ENCODE results near the gene DDX25.

The DDX25 gene

DNA sequence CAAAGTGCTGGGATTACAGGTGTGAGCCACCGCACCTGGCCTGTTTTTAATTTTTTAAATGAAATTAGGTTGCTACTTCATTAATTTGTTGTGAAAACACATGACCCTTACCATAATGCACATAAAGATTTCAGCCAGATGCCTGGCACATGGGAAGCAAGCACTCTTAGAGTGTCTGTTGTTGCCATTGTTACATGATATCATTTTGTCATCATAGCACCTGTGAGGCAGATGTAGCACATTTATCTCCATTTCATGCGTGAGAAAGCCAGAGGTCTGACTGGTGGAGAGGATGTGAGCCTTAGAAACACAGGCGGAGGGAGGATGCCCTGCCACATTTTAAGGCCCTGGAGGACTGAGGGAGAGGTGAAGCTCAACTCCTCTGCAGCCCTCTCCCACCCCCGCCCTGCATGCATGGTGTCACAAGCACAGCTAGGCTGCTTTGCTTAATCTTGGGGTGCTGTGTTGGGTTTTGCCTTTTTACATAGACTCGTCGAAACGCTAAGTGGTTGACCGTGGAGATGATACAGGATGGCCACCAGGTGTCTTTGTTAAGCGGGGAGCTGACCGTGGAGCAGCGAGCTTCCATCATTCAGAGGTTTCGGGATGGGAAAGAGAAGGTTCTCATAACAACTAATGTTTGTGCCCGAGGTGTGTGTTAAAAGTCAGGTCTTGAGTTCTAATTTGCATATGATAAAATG, 14.0 kb downstream of the DDX25 start:
- H3K9me3 Mint-ChIP-seq, result no peaks in the 10 kb centered on the region
- ATAC-seq (replicated peaks) (no peak), DNase-seq (no peak)
- peaks cover 0 to 1% of the 10 kb centered on the region in 2 donors for H3K4me1 Mint-ChIP-seq (ENCODE audit: low read depth in 2 of 2)
- H3K4me3 Mint-ChIP-seq, result no peak overlapping the region
- H3K27ac Mint-ChIP-seq, result no peak overlapping the region
- no peaks in the 10 kb centered on the region for H3K36me3 Mint-ChIP-seq (ENCODE audit: insufficient read depth)
- H3K27me3 Mint-ChIP-seq, result peaks cover 47 to 49% of the 10 kb centered on the region in 2 donors

- Mint-ChIP-seq H3K4me1 (ENCODE audit: low read depth in 2 of 2) (peaks cover 0 to 1% of the 10 kb centered on the region in 2 donors), H3K4me3 (no peak overlapping the region), H3K9me3 (no peaks in the 10 kb centered on the region), H3K27me3 (peaks cover 41 to 63% of the 10 kb centered on the region in 2 donors), H3K36me3 (ENCODE audit: insufficient read depth) (no peaks in the 10 kb centered on the region), H3K27ac (no peak overlapping the region)
- DNase-seq (no peak), ATAC-seq (replicated peaks) (no peak)
Observed at GRCh38 chr11:125921042-125921441, 16.7 kb downstream of the DDX25 start.

- Mint-ChIP-seq H3K27me3 (peaks cover 52 to 63% of the 10 kb centered on the region in 2 donors), H3K4me1 (ENCODE audit: low read depth in 2 of 2) (peaks cover 0 to 1% of the 10 kb centered on the region in 2 donors), H3K4me3 (no peak overlapping the region), H3K9me3 (no peaks in the 10 kb centered on the region), H3K36me3 (ENCODE audit: insufficient read depth) (no peaks in the 10 kb centered on the region), H3K27ac (no peak overlapping the region)
- DNase-seq (no peak), ATAC-seq (replicated peaks) (no peak)
Observed at GRCh38 chr11:125922156-125922555, 17.8 kb downstream of the DDX25 start.

DNA sequence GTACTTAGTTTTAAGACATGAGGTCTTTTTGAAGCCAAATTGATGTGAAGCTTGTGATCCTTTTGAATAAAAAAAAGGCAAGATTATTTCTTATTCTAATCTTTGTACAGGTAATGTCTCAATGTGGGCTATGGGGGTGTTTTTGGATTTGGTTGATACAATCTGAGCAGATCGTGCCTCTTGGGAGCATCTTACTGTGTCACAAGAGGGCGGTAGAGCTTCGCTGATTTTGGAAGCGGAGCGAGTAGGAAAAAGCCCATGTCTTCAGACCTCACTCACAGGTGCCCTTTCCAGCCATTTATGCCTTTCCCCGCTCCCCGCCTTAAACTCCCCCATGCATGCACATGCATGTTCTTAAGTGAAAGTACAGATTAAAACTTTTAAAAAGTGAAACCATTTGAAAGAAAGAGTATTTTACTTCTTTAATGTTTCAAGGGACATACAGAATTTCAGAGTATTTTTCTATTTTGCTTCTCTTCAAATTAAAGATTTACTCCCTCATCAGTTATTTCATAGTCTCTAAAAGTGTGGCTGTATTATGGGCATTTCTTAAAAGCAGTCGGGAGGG, 18.8 kb downstream of the DDX25 start:
- no peaks in the 10 kb centered on the region for H3K9me3 Mint-ChIP-seq
- H3K27me3 Mint-ChIP-seq, result peaks cover 57 to 65% of the 10 kb centered on the region in 2 donors
- H3K27ac Mint-ChIP-seq, result no peak overlapping the region
- DNase-seq, result peak; percentile 24 to 31 (median 31)
- H3K36me3 Mint-ChIP-seq (ENCODE audit: insufficient read depth), result no peaks in the 10 kb centered on the region
- H3K4me3 Mint-ChIP-seq, result no peak overlapping the region
- H3K4me1 Mint-ChIP-seq (ENCODE audit: low read depth in 2 of 2), result peaks cover 0 to 1% of the 10 kb centered on the region in 2 donors
- peak; percentile 52 for ATAC-seq (replicated peaks)

GRCh38 chr11:125923633-125924032, 19.3 kb downstream of the DDX25 start:
- Mint-ChIP-seq H3K9me3 (no peaks in the 10 kb centered on the region), H3K36me3 (ENCODE audit: insufficient read depth) (no peaks in the 10 kb centered on the region), H3K27ac (no peak overlapping the region), H3K4me1 (ENCODE audit: low read depth in 2 of 2) (peaks cover 0 to 1% of the 10 kb centered on the region in 2 donors), H3K27me3 (peaks cover 52 to 59% of the 10 kb centered on the region in 2 donors), H3K4me3 (no peak overlapping the region)
- ATAC-seq (replicated peaks), result no peak
- no peak for DNase-seq

- Mint-ChIP-seq H3K4me1 (ENCODE audit: low read depth in 2 of 2) (peaks cover 0 to 1% of the 10 kb centered on the region in 2 donors), H3K27me3 (peaks cover 52 to 57% of the 10 kb centered on the region in 2 donors), H3K36me3 (ENCODE audit: insufficient read depth) (no peaks in the 10 kb centered on the region), H3K27ac (no peak overlapping the region), H3K9me3 (no peaks in the 10 kb centered on the region), H3K4me3 (no peak overlapping the region)
- DNase-seq (no peak), ATAC-seq (replicated peaks) (no peak)
Observed at GRCh38 chr11:125924384-125925007, 20.2 kb downstream of the DDX25 start.

- H3K36me3 Mint-ChIP-seq (ENCODE audit: insufficient read depth), result no peaks in the 10 kb centered on the region
- no peak overlapping the region for H3K27ac Mint-ChIP-seq
- H3K4me3 Mint-ChIP-seq, result no peak overlapping the region
- peaks cover 52 to 57% of the 10 kb centered on the region in 2 donors for H3K27me3 Mint-ChIP-seq
- DNase-seq, result no peak
- no peak for ATAC-seq (replicated peaks)
- peaks cover 0 to 1% of the 10 kb centered on the region in 2 donors for H3K4me1 Mint-ChIP-seq (ENCODE audit: low read depth in 2 of 2)
- H3K9me3 Mint-ChIP-seq, result no peaks in the 10 kb centered on the region
Observed at GRCh38 chr11:125925247-125925740, 21.0 kb downstream of the DDX25 start.

GRCh38 chr11:125925804-125926203, 21.5 kb downstream of the DDX25 start:
- no peaks in the 10 kb centered on the region for H3K9me3 Mint-ChIP-seq
- no peaks in the 10 kb centered on the region for H3K36me3 Mint-ChIP-seq (ENCODE audit: insufficient read depth)
- H3K27me3 Mint-ChIP-seq, result peaks cover 52 to 57% of the 10 kb centered on the region in 2 donors
- DNase-seq, result no peak
- H3K27ac Mint-ChIP-seq, result no peak overlapping the region
- H3K4me3 Mint-ChIP-seq, result no peak overlapping the region
- no peak for ATAC-seq (replicated peaks)
- H3K4me1 Mint-ChIP-seq (ENCODE audit: low read depth in 2 of 2), result peaks cover 0 to 1% of the 10 kb centered on the region in 2 donors

GRCh38 chr11:125926682-125927081, 22.4 kb downstream of the DDX25 start:
- H3K27ac Mint-ChIP-seq, result no peak overlapping the region

DNA sequence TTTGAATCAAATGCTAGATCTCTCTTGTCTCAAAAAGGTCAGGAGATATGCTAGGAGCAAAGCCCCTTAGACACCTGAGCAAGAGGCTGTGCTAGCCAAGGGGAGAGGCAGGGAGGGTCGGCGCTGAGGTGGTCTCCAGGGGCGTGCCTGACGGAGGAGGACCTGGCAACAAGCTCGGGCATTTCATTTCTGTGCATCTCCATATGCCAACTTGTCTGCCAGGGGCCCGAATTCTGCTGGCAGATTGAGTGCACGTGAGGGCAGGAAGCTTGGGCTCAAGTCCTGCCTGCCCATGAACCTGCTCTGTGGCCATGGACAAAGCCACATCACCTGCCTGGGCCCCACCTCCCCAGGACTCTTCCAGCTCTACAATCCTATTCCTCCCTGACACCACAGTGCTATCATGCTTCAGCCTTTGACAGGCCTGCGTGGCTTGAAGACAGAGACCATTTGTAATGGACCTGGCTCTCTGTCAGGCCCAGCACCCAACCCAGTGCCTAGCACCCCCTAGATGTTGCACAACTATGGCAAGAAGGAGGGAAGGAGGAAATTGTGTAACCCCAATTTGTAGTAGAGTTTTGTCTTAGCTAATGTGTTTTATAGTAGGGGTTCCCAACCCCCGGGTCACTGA, 25.3 kb downstream of the DDX25 start:
- Mint-ChIP-seq H3K27ac (no peak overlapping the region), H3K4me1 (ENCODE audit: low read depth in 2 of 2) (no peaks in the 10 kb centered on the region), H3K9me3 (no peaks in the 10 kb centered on the region), H3K4me3 (no peak overlapping the region), H3K27me3 (peaks cover 42 to 74% of the 10 kb centered on the region in 2 donors), H3K36me3 (ENCODE audit: insufficient read depth) (no peaks in the 10 kb centered on the region)
- DNase-seq (no peak), ATAC-seq (replicated peaks) (no peak)

More at GRCh38 chr11:125926682-125927081, 22.4 kb downstream of the DDX25 start:
- H3K4me1 Mint-ChIP-seq (ENCODE audit: low read depth in 2 of 2), result peaks cover 0 to 1% of the 10 kb centered on the region in 2 donors
- no peaks in the 10 kb centered on the region for H3K36me3 Mint-ChIP-seq (ENCODE audit: insufficient read depth)
- ATAC-seq (replicated peaks) (no peak), DNase-seq (no peak)
- no peaks in the 10 kb centered on the region for H3K9me3 Mint-ChIP-seq
- peaks cover 52 to 65% of the 10 kb centered on the region in 2 donors for H3K27me3 Mint-ChIP-seq
- no peak overlapping the region for H3K4me3 Mint-ChIP-seq

DNA sequence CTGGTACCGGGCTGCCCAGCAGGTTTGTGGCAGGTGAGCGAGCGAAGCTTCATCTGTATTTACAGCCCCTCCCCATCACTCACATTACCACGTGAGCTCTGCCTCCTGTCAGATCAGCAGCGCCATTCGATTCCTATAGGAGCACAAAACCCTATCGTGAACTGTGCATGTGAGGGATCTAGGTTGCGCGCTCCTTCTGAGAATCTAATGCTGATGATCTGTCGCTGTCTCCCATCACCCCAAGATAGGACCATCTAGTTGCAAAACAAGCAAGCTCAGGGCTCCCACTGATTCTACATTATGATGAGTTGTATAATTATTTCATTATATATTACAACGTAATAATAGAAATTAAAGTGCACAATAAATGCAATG, 25.8 kb downstream of the DDX25 start:
- Mint-ChIP-seq H3K4me1 (ENCODE audit: low read depth in 2 of 2) (no peaks in the 10 kb centered on the region), H3K9me3 (no peaks in the 10 kb centered on the region), H3K4me3 (no peak overlapping the region), H3K27ac (no peak overlapping the region), H3K27me3 (peaks cover 39 to 69% of the 10 kb centered on the region in 2 donors), H3K36me3 (ENCODE audit: insufficient read depth) (no peaks in the 10 kb centered on the region)
- DNase-seq (no peak), ATAC-seq (replicated peaks) (no peak)

- Mint-ChIP-seq H3K36me3 (ENCODE audit: insufficient read depth) (no peaks in the 10 kb centered on the region), H3K27me3 (peaks cover 33 to 58% of the 10 kb centered on the region in 2 donors), H3K9me3 (no peaks in the 10 kb centered on the region), H3K4me3 (no peak overlapping the region), H3K4me1 (ENCODE audit: low read depth in 2 of 2) (no peaks in the 10 kb centered on the region), H3K27ac (no peak overlapping the region)
- ATAC-seq (replicated peaks) (no peak), DNase-seq (no peak)
Observed at GRCh38 chr11:125931116-125931515, 26.8 kb downstream of the DDX25 start.

- no peaks in the 10 kb centered on the region for H3K36me3 Mint-ChIP-seq (ENCODE audit: insufficient read depth)
- no peaks in the 10 kb centered on the region for H3K9me3 Mint-ChIP-seq
- ATAC-seq (replicated peaks), result no peak
- H3K27ac Mint-ChIP-seq, result no peak overlapping the region
- H3K4me3 Mint-ChIP-seq, result no peak overlapping the region
- no peak for DNase-seq
- peaks cover 28 to 53% of the 10 kb centered on the region in 2 donors for H3K27me3 Mint-ChIP-seq
- H3K4me1 Mint-ChIP-seq (ENCODE audit: low read depth in 2 of 2), result no peaks in the 10 kb centered on the region
Observed at GRCh38 chr11:125931668-125932067, 27.4 kb downstream of the DDX25 start.
